Activated naive CD4-positive, alpha-beta T cell (primary cell): ENCODE data around the gene FBXW5.
A peak's percentile ranks its signal among the peaks of the same experiment; 100 is the strongest.

Source experiments
- DNase-seq, 4 experiments: peaks; one replicate each; lab custom pipeline; 2025; lab: John Stamatoyannopoulos, UW

FBXW5 gene

DNA sequence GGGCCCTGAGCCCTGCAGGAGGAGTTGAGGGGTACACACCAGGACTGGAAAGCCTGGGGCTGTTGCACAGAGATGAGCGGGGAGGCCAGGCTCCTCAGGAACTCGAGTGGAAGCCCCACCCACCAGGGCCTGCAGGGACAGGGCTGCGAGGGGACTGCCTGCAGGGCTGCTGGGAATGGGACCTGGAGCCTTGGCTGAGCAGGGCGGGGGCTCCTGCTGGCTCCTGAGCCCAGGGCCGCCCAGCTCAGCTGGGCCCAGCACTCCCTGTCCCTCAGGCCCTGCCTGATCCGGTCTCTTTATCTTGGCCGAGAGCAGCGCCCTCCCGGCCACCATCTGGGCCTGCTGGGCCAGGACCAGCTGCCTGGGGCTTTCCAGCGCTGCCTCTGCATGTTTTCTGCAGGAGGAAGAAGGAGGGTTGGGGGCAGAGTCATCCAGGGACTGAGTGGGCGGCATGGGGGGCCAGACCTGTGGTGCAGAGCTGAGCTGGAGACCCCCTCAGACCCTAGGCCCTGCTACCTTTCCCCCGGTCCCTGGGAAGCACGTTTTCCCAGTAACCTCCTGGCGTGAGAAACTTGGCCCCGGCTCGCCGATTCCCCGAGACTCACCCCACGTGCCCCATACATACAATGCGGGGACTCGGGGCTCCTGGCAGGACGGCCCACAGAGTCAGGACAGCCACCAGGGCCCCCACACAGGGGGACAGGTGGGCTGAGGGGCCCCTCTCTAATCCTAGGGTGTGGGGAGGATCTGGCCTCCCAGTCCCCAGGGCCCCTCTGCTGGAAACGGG, 16.9 kb upstream of the FBXW5 start:
- DNase-seq, result no peak

DNA sequence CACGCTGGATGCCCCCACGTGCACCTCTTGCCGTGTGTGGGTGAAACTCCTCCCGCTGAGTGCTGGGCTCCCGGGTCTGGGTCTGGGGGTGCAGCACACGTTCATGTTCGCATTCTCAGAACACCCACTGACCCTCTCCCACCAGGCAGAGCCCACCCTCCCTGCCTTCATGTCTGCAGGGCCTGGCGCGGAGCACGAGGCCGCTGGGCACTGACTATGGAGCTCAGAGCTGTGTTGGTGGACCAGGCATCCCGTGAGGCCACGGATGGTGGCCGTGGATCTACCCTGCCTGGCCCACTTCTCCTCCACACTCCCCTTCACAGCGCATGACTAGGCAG, 16.4 kb upstream of the FBXW5 start:
- no peak for DNase-seq

DNA sequence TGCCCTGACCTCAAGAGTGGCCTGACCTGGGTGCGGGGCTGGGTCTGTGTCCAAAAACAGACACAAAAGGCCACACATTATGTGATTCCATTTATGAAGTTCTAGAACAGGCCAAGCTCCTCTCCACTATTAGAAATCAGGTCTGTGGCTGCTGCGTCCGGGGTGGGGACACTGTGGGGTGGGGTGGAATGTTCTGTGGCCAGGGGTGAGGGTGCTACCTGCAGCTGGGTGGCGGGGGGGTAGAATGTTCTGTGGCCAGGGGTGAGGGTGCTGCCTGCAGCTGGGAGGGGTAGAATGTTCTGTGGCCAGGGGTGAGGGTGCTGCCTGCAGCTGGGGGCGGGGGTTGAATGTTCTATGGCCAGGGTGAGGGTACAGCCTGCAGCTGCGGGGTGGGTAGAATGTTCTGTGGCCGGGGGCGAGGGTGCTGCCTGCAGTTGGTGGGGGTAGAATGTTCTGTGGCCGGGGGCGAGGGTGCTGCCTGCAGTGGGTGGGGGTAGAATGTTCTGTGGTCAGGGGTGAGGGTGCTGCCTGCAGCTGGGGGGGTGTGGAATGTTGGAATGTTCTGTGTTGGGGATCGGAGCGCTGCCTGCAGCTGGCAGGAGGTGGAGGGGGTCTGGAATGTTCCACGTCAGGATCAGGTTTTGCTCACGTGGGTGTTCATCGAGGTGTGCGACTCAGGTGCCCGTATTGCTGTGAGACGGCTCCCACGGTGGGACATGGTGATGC, 15.8 kb upstream of the FBXW5 start:
- DNase-seq, result no peak

DNA sequence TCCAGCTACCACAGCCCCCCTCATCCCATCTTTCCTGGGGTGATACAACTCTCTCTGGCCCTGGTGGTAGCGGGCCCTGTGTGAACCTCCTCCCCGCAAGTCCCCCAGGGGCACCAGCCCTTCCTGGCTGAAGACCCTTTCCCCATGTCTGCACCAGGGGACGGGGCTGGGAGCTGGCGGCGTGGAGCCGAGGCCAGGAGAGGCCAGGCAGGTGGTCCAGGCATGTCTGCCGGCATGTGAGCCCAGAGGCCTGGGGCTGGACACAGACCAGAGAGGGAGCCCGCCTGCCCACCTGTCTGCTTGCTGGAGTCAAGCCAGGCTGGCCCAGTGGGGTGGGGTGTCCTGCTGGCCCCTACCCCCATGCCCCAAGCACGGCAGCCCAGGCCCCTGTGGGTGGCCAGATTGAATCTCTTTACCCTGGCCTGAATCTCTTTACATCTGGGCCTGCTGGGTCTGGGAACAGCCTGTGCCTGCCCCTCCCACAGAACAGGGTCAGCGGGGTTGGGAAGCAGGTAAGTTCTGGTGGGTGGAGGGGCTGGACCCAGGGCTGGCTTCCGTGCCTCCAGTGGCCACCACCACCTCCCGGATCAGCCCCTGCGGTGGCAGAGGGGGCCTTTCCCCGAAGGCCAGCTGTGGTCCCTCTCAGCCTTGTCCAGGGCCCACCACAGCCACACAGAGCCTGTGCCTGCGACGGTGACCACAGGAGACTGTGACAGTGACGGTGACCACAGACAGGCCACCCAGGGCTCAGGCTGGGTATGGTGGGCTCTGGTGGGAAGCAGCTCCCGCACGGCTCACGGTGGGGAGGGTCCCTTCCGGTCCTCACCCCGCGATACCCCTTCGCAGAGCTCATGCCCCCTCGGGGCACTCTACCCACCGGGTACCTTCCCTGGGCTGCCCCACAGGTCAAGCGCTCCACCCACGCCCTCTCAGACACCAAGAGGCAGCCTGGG, 14.6 kb upstream of the FBXW5 start:
- DNase-seq, result no peak

DNA sequence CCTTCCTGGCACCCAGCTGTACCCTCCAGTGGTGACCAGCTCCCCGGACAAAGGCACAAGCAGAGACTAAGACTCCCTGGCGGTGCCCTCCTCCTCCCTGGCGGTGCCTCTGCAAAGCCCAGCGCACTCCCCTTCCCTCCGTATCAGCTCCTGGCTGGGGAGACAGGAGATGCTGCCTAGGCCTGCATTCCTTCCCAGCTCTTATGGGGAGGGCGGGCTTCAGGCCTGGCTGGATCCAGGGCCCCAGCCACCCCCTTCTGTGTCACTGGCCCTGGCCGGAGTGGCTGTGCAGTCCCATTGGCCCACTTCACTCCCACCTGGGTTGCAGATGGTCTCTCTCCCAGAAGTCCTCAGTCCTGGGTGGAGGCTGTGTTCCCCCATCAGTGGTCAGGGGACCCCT, 13.9 kb upstream of the FBXW5 start:
- DNase-seq, result no peak

DNA sequence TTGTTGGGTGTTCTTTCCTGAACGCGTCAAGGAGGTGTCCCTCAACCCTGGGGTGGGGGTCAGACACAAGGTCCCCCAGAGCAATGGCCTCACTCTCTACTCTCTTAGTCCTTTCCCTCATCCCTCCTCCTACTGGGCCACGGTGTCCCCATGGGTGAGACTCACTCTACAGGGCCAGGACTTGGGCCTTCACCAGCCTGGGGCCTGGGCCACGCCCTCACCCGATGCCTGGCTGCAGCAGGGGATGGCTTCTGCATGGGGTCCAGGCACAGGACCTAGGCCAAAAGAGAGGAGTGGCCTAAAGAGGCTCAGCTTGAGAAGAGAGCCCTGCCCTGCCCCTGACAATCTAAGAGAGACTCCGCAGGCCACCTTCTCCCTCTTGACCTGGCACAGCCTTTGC, 13.4 kb upstream of the FBXW5 start:
- DNase-seq, result no peak

DNA sequence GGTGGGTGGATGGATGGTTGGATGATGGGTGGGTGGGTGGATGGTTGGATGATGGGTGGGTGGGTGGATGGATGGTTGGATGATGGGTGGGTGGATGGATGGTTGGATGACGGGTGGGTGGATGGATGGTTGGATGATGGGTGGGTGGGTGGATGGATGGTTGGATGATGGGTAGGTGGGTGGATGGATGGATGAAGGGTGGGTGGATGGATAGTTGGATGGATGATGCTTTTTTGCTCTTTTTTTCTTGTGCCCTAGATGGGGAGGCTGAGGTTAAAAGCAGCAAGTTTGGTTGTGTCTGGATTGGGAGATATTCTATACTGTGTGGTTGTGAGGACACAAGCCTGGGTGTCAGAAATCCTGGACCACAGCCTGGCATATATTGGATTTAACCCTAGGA, 12.9 kb upstream of the FBXW5 start:
- DNase-seq, result no peak

DNA sequence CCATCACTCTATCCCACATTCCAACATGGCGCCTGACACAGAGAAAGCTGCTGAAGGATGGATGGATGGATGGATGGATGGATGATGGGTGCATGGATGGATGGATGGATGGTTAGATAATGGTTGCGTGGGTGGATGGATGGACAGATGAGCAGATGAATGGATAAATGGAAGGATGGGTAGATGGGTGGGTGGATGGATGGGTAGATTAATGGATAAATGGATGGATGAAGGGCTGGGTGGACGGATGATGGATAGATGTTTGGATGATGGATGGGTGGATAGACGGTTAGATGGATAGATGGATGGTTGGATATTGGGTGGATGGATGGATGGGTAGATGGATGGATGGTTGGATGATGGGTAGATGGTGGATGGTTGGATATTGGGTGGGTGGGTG, 12.1 kb upstream of the FBXW5 start:
- DNase-seq, result no peak

DNA sequence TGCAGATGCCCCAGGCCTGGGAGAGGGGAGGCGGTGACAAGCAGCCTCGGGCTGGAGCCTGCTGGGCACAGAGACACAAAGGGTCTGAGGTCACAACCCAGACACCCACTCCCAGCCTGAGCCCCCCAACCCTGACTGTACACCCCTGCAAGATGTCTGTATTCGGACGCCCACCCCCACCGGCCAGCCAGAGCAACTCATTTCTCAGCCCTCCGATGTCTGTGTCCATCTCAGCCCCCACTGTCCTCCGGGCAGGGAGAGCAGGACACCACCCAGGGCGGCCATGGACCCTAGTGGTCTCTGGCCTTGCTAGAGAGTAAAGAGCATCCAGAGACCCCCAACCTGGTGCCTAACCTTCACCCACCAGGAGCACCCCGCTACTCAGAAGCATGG, 11.4 kb upstream of the FBXW5 start:
- no peak for DNase-seq

DNA sequence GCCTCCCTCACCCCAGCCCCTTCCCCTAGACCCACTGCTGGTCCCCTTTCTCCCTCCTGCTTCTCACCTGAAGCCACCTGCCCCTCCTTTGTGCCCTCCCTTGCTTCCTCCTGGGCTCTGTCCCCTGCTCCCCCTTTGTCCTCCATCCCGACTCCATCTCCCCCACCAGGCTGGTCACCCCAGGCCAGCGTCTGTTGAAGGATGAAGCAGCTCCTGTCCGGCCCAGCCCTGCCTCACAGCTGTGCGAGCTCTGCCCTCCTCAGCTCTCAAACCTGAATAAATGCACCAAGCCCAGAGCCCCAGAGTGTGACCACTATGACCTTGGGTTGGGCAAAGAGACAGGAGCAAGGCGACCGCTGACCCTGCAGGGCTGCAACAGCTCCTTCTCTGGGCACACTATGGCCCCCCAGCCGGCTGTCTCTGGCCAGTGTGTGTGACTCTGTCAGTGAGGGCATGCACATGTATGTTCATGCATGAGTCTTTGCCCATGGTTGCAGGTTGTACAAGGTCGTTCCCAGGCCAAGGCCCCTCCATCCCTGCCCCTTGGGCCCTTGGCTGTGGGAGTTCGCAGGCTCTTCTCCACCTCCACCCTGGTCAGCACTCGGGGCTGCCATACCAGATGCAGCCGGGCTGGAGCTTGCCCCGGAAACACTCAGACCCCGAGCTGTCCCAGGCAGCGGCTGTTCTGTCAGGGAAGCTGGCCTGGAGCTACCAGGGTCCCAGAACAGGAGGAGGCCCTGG, 10.8 kb upstream of the FBXW5 start:
- no peak for DNase-seq

DNA sequence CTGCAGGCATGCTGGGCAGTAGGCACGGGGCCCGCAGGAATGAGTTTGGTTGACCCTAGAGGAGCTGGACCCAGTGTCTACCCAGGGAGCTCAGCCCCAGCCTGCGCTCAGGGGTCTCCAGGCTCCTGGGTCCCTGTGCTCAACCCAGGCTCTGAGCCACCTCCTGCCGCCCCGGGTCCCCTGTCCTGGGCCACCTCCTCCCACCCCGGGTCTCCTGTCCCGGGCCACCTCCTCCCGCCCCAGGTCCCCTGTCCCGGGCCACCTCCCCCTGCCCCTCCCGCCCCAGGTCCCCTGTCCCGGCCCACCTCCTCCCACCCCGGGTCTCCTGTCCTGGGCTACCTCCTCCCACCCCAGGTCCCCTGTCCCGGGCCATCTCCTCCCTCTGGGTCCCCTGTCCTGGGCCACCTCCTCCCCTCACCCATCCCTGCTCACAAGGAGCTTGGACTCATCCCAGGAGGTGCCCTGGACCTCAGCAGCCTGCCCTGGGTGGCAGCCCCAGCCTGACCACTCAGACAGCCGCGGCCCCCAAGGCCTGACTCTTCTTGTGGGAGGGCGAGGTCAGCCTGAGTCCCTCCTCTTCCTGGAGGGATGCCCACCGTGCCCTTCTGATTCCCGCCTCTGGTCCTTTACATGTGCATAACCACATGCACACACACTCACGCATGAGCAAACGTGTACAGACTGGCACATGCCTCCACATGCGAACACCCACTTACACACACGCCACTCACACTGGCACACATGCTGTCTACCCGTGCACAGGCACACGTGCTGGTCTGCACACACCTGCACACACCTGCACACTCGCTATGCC, 9.9 kb upstream of the FBXW5 start:
- no peak for DNase-seq

DNA sequence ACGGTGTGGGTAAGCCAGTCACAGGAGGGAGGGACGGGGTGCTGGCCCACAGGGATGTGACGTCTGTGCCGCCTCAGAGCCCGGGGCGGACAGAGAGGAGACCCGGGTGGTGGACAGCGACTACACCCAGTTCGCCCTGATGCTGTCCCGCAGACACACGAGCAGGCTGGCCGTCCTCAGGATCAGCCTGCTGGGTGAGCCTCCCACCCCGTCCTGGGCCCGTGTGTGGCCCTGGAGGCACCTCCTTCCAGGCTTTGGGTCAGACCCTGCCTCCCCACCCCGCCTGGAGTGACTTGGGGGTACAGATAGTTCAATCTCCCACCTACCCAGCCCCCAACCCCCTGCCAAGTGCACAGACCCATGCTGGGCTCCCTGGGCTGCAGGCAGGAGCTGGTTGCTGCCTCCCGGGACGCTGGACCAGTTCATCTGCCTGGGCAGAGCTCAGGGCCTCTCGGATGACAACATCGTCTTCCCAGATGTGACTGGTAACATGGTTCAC, 9.3 kb upstream of the FBXW5 start:
- DNase-seq, result no peak

DNA sequence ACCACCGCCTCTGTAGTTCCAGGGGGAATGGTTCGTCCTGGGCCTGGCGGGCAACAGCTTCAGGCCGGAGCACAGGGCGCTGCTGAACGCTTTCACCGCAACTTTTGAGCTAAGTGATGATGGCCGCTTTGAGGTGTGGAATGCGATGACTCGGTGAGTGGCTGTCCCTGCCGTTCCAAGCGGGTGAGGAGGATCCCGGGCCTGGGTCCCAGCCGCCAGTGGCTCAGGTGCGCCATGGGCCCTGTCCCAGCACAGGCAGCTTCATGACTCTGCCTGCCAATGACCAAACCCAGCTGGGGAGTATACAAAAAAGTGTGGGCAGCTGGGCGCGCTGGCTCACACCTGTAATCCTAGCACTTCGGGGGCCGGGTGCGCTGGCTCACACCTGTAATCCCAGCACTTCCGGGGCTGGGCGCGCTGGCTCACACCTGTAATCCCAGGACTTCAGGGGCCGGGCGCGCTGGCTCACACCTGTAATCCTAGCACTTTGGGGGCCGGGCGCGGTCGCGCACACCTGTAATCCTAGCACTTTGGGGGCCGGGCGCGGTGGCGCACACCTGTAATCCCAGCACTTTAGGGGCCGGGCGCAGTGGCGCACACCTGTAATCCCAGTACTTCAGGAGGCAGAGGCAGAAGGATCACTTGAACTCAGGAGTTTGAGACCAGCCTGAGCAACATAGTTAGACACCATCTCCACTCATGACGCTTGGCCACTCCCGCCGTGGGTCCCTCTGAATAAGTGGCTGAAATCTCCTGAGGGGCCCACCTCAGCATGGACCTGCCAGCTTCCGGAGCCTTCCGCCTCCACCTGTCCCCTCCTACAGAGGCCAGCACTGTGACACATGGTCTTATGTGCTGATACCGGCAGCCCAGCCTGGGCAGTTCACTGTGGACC, 8.6 kb upstream of the FBXW5 start:
- DNase-seq, result no peak

DNA sequence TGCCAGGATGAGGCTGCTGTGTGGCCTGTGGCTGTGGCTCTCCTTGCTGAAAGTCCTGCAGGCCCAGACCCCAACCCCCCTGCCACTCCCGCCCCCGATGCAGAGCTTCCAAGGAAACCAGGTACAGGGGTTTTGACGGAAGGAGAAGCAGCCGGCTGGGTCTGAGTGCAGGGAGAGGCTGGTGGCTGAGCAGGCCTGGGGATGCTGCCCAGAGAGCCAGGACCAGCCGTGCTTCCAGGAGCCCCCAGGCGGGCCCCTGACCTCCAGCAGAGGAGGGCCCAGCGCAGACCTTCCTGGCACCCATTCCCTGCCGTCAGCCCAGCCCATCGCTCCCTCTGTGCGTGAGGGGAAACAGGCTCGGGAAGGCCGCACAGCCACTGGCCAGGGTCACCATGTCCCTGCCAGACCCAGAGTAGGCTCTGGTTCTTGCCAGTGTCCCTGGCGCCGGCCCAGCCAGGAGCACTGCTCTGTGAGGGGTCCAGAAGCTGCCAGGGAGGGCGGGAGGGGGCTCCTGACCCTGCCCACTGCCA, 7.8 kb upstream of the FBXW5 start:
- DNase-seq, result no peak

DNA sequence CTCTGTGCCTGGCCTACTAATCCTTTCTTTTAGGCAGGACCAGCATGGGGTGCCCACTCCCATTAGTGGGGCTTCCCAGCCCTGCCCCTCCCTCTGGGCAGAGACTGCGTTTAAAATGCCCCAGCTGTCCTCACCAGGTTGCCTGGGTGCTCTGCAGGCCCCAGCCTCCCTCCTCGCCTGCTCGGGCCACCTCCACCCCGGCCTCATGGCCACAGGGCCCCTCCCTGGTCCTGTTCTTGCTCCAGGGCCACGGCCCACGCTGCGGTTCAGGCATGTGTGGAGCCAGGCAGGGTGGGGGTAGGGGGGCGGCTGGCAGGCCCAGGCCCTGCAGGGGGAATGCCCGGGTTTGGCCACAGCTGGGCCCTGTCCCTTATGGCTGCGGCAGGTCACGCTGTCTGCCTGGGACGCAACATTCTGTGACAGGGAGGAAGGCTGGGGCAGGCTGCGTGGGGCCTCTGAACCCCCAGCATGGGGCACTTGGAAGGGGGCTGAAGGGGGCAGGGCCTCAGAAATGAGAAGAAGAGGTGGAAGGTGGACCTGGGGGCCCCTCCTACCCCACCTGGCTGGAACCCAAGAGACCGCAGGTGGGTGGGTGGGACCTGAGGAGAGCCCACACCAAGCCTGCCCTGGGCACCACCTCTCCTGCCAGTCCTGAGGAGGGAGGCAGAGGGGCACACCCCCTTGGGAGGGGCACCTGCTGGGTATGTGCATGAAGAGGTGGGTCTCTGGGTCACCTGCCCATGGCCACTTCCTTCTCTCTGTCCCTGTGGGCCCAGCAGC, 7.2 kb upstream of the FBXW5 start, which contains the start of gene LCN12:
LCN12 (plus strand) TSS at position 733 of the 780 bp plus-strand sequence. CDS start 55 bp downstream, outside the sequence.
- DNase-seq, result no peak

DNA sequence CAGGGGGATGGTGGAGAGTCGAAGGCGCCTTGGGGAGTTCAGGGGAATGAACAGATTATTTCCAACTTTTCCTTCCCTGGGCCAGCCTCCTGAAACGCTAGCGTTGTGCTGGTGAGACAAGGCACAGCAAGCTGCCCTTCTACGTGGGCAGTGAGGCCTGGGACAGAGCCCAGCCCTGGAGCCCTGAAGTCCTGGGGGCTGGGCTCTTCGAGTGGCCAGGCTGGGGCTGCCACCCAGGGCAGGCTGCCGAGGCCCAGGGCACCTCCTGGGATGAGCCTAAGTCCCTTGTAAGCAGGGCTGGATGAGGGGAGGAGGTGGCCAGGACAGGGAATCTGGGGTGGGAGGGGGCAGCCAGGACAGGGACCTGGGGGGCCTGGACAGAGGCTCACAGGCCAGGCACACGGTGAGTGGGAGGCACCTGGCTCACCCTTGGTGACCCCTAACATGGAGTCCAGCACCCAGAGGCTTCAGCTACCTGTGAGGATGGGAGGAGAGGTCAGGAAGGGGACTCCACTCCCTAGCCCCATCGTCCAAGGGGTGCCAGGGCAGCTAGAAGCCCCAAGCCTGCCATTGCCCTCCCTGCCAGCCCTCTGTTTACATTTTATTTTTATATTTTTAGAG, 6.2 kb upstream of the FBXW5 start:
- DNase-seq, result no peak

DNA sequence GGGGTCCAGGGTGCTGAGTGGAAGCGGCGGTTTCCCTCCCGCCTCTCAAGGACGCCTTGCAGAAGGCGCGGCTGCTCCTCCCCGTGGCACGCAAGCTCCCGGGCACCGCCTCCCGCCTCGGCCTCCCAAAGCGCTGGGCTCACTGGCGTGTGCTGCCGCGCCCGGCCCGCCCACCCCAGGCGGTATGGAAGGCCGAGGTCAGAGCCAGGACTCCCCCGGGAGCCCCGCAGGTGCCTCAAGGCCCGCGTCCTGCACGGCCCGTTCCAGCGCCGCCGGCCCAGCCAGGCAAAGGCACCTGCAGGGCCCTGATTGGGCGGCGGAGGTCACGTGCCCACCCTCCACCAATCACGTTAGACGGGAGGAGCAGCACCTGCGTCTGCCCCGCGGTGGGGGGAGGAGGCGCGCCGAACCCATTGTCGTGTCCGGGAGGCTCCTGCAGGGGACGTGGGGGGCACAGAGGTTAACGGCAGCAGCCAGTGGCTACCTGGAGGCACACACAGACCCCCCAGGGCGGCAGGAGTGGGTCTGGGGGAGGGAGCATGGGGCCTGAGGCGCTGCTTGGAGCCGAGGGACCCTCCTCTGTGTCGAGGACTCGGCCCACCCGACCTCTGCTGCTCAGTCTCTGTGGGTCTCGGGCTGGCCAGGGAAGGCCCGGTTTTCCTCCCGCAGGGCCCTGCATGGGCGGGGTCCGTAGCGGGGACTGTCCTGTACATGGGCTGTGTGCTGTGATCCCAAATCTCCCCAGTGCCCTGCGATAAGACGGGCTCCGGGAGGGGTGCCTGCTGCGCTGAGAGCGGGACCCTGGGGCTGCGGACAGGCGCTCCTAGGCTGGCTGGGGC, 5.5 kb upstream of the FBXW5 start:
- DNase-seq, result peak; percentile 87 to 94 (median 91)
